Mesenteric fat pad (tissue), 1 donor: ENCODE results near the gene CA14. TPM values are rescaled to one million over a fixed set of nuclear protein-coding genes. Genes with fewer than 3 reads are reported as not detected.
A peak's percentile ranks its signal among the peaks of the same experiment; 100 is the strongest.
"Not testable (repeated sequence)": the region's sequence is repeated elsewhere in the genome, so short reads cannot be mapped to it uniquely, and the experiment has no call there.

Experiments
- DNase-seq: peaks from one replicate; pipeline ENCODE4 v3.0.0-alpha.2; 2020; ENCODE audit warnings: low spot score
- long read RNA-seq: library from polyadenylated mRNA; unstranded; transcript quantifications from one replicate; pipeline ENCODE4 v2.0.0, GENCODE V29; 2020
- total RNA-seq: library from RNA; stranded (reverse); fragmentation: NEBNext Ultra II Directional; extraction: Animal tissue kit (Norgen Biotek cat#: 25700); gene quantifications from one replicate; pipeline ENCODE4 v1.2.1, GENCODE V29; 2021
- donor health status: DM: yes; HTN: yes; CAD: no.

CA14 gene
- not detected for total RNA-seq
- long read RNA-seq = 0 reads

DNA sequence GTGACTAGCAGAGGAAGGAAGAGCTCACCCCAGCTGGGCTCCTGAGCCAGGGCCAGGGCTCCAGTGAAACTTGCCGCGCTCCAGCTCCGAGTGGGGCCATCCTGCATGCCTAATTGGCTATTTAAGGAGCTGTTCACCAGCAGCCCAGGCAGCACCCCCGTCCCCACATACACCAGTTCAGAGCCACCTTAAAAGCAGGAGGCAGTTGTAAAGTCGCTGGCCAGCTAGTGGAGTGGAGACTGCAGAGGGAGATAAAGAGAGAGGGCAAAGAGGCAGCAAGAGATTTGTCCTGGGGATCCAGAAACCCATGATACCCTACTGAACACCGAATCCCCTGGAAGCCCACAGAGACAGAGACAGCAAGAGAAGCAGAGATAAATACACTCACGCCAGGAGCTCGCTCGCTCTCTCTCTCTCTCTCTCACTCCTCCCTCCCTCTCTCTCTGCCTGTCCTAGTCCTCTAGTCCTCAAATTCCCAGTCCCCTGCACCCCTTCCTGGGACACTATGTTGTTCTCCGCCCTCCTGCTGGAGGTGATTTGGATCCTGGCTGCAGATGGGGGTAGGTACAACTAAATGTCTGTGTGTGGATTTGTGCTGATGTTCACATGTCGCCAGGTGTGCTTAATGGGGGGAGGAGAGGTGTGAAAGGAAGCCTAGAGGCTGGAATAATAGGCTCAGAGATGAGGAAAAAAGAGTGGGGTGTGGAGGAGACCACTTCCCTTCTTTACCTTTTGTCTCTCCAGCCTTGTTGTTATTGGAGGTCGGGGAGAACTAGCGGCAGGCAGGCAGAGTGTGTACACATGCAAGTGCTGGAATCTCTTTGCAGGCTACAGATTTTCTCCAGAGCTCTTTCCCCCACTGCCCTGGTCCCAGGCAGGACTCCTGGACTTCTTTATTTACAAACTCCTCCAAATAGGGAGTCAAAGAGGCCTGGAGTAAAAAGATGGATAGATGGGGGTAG is at the start of gene CA14:
Gene CA14, plus strand, starts transcription at position 151 of the 962 bp plus-strand sequence. Its CDS starts 355 bp downstream, at position 506.
- no peak for DNase-seq

DNA sequence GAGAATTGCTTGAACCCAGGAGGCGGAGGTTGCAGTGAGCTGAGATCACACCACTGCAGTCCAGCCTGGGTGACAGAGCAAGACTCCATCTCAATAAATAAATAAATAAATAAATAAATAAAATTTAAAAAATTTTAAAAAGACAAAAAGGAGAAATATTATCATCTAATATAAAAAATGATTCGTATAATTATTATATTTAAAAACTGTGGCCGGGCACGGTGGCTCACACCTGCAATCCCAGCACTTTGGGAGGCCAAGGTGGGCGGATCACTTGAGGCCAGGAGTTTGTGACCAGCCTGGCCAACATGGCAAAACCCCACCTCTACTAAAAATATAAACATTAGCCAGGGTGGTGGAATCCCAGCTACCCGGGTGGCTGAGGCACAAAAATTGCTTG is 49.1 kb upstream of the CA14 start:
- DNase-seq = not testable (repeated sequence)

- no peak for DNase-seq
These were observed 47.5 kb upstream of the CA14 start for GRCh38 chr1:150210091-150210490.

GRCh38 chr1:150210706-150211105 is 46.9 kb upstream of the CA14 start:
- DNase-seq = no peak

DNA sequence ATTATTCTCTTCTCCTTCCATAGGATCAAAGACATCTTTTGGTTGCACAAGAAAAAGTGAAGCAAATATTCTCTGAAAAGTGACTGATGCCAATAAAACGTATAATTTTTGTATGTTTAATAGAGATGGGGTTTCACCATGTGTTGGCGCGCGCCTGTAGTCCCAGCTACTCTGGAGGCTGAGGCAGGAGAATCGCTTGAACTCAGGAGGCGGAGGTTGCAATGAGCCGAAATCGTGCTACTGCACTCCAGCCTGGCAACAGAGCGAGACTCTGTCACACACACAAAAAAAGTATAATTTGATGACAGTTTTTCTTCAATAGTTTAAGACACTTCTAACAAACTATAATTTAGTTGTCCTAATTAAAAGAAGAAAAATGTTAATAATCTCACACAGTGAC is 45.5 kb upstream of the CA14 start:
- DNase-seq = no peak

DNA sequence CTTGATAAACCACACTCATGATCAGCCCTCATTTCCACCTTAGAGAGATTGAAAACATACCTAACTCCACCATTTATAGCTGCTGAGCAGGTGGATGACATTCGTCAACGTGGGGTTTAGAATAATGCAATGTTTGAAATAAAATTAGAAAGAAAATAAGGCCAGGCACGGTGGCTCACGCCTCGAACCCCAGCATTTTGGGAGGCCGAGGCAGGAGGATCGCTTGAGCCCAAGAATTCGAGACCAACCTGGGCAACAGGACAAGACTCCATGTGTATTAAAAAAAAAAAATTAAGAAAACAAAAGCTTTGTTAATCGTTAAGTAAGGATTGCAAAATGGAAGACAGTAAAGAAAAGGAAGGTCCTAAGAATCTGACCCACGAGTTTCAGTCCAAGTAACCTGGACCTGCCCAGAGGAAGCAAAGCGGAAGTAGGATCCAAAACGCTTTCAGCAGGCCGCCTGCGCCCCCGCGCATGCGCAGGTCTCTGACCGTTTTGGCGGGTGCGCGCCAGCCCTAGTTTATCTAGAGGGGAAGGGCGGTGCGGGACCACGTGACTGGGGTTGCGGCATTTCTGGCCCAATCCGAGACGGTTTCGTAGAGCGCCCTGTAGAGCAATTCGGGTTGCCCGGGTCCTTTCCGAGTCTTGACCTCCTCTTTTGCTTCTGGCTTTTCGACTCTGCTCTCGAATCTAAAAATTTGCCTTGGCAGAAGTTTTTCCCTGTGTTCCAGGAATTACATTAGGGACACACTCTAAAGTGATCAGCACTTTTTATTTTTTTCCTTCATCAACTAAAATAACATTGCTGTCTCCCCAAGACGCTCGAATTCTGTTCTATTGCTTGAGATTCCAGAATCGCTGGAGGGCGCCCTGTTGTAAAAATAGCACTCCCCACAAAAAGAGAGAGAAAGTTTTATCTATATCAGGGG is 44.1 kb upstream of the CA14 start:
- peak; percentile 96 for DNase-seq

DNA sequence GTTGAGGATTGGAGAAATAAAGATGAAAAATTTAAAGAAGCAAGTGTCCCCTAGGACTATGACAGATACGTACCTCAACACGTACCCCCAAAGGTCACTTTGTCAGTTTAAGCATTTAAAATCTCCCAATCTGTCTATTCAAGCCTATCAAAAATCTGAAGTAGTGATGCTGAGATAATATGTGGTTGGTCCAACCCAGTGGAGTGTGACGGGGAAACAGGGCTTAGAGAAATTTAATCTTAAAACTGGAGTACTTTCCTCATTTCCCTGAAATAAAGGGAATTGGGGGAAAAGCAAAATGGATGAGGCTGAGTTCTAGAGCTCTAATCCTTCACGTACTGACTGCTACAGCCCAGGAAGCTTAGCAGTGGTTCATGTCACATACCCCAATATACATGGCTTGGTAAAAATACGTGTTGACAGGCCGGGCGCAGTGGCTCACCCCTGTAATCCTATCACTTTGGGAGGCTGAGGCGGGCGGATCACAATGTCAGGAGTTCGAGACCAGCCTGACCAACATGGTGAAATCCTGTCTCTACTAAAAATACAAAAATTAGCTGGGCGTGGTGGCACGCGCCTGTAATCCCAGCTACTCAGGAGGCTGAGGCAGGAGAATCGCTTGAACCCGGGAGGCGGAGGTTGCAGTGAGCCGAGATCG is 43.3 kb upstream of the CA14 start:
- DNase-seq = not testable (repeated sequence)

- DNase-seq = not testable (repeated sequence)
These were observed 41.7 kb upstream of the CA14 start for GRCh38 chr1:150215855-150216254.

DNA sequence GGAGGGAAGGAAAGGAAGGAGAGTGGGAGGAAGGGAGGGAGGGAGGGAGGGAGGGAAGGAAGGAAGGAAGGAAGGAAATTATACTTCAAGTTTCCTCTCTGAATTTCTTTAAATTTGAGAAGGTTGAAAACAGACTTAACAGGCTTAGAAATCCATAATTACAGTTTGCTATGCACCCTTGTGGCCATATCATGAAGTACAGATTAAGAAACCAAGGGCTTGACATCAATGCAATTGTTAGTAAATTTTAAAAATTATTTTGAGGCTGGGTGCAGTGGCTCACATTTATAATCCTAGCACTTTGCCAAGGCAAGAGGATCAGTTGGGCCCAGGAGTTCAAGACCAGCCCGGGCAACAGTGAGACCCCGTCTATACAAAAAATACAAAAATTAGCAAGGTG is 36.0 kb upstream of the CA14 start:
- DNase-seq = no peak

GRCh38 chr1:150224983-150225382 is 32.6 kb upstream of the CA14 start:
- no peak for DNase-seq

DNA sequence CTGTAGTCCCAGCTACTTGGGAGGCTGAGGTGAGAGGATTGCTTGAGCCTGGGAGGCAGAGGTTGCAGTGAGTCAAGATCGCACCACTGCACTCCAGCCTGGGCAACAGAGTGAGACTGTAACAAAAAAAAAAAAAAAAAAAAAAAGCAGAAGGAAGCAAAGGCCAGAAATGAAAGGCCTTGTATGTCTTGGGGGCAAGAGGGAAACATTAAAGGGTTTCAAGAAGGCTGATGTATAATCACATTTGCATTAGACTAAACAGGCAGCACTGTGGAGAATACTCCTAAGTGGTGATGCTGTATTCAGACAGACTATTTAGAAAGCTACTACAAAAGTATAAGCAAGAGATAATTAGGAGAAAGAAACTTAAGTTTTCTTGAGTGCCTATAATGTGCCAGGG is 32.0 kb upstream of the CA14 start:
- no peak for DNase-seq

GRCh38 chr1:150226486-150226885 is 31.1 kb upstream of the CA14 start:
- DNase-seq = no peak

DNA sequence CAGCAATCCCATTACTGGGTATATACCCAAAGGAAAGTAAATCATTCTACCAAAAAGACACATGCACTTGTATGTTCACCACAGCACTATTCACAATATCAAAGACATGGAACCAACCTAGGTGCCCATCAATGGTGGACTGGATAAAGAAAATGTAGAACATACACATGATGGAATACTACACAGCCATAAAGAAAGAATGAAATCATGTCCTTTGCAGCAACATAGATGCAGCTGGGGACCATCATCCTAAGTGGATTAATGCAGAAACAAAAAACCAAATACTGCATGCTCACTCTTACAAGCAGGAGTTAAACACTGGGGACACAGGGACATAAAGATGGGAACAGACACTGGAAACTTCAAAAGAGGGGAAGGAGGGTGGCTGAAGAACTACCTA is 30.3 kb upstream of the CA14 start:
- DNase-seq = no peak

- not testable (repeated sequence) for DNase-seq
These were observed 29.3 kb upstream of the CA14 start for GRCh38 chr1:150228246-150228645.

- not testable (repeated sequence) for DNase-seq
These were observed 24.7 kb upstream of the CA14 start for GRCh38 chr1:150232921-150233320.

DNA sequence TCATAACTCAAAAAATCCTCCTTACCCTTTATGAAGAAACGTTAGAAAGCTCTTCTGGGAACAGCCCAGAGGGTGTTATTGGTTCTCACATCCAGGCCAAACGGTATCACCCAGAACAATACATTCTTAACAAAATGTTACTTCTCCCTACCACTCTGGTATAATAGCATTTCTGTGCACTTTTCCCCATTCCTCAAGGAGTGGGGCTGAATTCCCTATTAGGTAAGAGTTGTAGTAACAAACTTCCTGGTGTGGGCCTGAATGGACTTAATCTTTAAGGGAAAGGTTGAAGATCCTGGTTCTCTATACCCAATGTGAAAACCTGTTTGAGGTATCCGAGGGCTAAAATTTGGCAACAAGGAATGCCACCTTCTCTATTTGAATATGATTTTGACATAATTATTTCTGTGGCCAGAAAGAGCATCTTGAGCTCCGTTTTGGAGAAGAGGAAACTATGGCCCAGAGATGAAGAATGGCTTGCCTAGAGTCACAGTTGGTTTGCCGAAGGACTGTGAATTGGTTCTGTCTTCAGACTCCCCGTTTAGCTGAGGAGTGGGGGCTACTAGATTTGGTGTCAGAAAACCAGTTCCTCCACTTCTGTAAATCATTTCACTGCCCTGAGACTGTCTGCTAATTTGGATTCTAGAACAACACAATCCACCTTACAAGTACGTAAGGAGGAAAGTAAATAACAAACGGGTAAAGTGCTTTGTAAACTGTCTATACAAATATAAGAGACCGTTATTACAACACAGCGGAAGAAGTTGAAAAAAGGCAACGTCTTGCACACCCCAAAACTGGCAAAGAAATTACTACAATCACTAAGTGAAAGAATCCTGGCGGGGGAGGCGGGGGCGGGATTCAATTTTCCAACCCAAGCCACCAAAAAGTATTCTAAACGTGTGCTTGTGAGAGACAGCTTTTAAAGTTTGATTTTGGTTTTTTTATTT is 23.9 kb upstream of the CA14 start:
- DNase-seq = no peak

GRCh38 chr1:150234309-150234565 is 23.3 kb upstream of the CA14 start:
- DNase-seq = no peak

DNA sequence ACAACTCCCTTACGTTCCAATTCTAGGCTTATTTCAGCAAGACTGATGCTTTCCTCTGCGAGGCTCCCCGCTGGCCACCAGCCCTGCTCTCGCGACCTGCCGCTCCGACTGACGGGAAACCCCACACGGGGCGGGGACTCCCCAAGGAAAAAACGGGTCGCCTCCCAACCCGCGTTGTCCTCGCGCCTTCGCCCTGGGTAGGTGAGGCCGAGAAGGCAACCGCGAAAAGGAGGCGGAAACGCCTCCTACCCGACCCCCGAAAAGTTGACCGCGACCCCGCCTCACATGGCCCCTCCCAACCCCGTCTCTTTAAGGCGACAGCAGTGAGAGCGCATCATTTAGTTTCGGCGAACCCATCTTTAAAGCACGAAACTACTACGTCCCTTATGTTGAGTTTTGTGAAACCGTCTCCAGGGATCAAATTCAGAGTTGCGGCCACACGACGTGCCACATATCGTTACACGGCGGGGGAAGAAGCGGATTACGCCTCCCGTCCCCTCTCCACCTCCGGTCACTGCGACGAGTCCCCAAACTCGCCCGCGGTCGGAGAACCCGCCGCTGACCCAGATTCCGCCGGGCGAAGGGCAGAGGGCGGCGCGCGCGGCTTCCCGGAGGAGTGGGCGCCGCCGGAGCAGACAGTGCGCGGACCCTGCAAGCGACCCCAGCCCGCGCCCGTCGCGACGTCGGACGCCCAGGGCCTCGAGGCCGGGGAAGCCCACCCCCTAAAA is 22.8 kb upstream of the CA14 start:
- DNase-seq = peak; percentile 94

DNA sequence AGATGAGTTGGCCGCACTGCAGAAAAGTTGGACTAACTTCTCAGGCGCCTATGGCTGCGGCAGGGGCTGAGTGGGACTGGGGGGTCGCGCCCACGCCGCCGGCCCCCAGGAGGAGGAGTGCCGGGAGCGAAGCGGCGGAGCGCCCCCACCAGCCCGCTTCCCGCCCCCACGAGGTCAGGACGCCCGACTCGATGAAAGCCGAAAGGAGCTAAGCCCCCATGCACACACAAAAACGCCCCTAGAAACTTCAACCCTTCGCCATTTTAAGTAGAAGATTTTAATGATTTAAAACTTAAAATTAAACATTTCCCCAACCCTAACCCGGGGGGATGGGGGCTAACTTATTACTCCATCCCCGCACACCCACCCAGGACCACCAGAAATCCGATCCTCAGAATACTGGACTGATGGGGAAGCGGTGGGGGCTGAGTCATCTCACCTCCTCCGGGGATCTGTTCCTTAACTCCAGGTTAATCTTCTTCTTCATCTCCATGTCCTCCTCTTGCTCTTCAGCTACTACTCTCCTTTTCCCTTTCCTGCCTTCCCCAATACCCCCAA is 22.2 kb upstream of the CA14 start:
- DNase-seq = no peak
